Lung (tissue), 12 donors: ENCODE results near the gene SLBP. TPM values are rescaled to one million over a fixed set of nuclear protein-coding genes. Genes with fewer than 3 reads are reported as not detected.

Experiments used
- ATAC-seq: fragments of 200-7000 bp; cut with Tn5 transposase; one replicate; pipeline ENCODE4 v1.9.1; 2020; ENCODE audit warnings: moderate number of reproducible peaks; ENCODE audit not compliant: insufficient read depth, low FRiP score
- DNase-seq, 3 donors: peaks; one replicate each; pipeline ENCODE4 v3.0.0-alpha.2; 2013 to 2017
- H3K27ac ChIP-seq, 2 donors: one replicate each; pipeline ENCODE4 v1.5.1; 2013; ENCODE audit warnings: mild to moderate bottlenecking in 2 of 2, moderate library complexity in 2 of 2, control low read depth in 1 of 2, inconsistent platforms in 1 of 2, low read depth in 1 of 2, low read length in 1 of 2
- H3K27me3 ChIP-seq, 3 donors: one replicate each; pipeline ENCODE4 v1.5.1; 2013; ENCODE audit warnings: low read length in 2 of 3; ENCODE audit not compliant: control insufficient read depth in 3 of 3, insufficient read depth in 3 of 3
- H3K36me3 ChIP-seq, 4 donors: one replicate each; pipeline ENCODE4 v1.5.1; 2013; ENCODE audit warnings: low read length in 4 of 4, mild to moderate bottlenecking in 1 of 4, moderate library complexity in 1 of 4; ENCODE audit not compliant: control insufficient read depth in 4 of 4, insufficient read depth in 4 of 4
- H3K4me1 ChIP-seq, 5 donors: one replicate each; pipeline ENCODE4 v1.5.1; 2013; ENCODE audit warnings: low read length in 5 of 5, mild to moderate bottlenecking in 2 of 5, moderate library complexity in 1 of 5; ENCODE audit not compliant: control insufficient read depth in 5 of 5, insufficient read depth in 5 of 5
- H3K4me3 ChIP-seq: one replicate; pipeline ENCODE4 v1.5.1; 2013; ENCODE audit warnings: mild to moderate bottlenecking, control low read depth, moderate library complexity
- H3K9ac ChIP-seq, 2 donors: one replicate each; pipeline ENCODE4 v1.5.1; 2013; ENCODE audit warnings: low read length in 2 of 2, control low read depth in 1 of 2; ENCODE audit not compliant: insufficient read depth in 1 of 2
- H3K9me3 ChIP-seq, 4 donors: one replicate each; pipeline ENCODE4 v1.5.1; 2013; ENCODE audit warnings: low read length in 3 of 4, mild to moderate bottlenecking in 1 of 4, moderate library complexity in 1 of 4; ENCODE audit not compliant: control insufficient read depth in 4 of 4, insufficient read depth in 3 of 4
- WGBS, 2 donors: extraction: QIAGEN DNeasy Blood & Tissue Kit; methylation state at CpG; one replicate each; pipeline ENCODE4 v1.1.7; 2013; 5-methylcytosine and 5-hydroxymethylcytosine counted together
- polyA plus RNA-seq, 2 donors: library from polyadenylated mRNA; stranded (reverse); fragments of 200-250 nt; gene quantifications; one replicate each; pipeline ENCODE4 v1.2.1, GENCODE V29; 2013
- total RNA-seq, 2 donors: library from RNA; depleted of rRNA in 1 of 2; stranded (reverse); fragments of >200 nt in 1 of 2; gene quantifications; one replicate each; pipeline ENCODE4 v1.2.1, GENCODE V29; 2014 to 2021
- TF ChIP-seq, protein P1 (sequence below): IDR thresholded peaks from 2 replicates; pipeline ENCODE4 v1.5.1; 2012; ENCODE audit warnings: mild to moderate bottlenecking; ENCODE audit errors: control extremely low read depth, extremely low read depth
- donor health status: control.
- donor health status: control.
- donor health status: Bipolar disorder and iron deficiency.
- donor health status: healthy.
- donor health status: DM: yes; HTN: yes; CAD: no.

The SLBP gene
- total and polyA plus RNA-seq, 4 donors = 34.9 to 43.2 (median 34.9) TPM

- Histone ChIP-seq H3K27ac (peak overlapping the region; percentile 3 to 72), H3K4me3 (peak overlapping the region; percentile 44), H3K36me3 (no peaks in the 10 kb centered on the region), H3K27me3 (no peaks in the 10 kb centered on the region), H3K9ac (no peak overlapping the region), H3K4me1 (peaks cover 0 to 14% (median 4%) of the 10 kb centered on the region in 5 donors), H3K9me3 (no peaks in the 10 kb centered on the region)
- 26 to 46% methylated on average over 50 to 66 of the region's 66 CpGs for WGBS, 2 donors
- ATAC-seq = no peak
- no peak for DNase-seq
- TF ChIP-seq, protein P1, sequence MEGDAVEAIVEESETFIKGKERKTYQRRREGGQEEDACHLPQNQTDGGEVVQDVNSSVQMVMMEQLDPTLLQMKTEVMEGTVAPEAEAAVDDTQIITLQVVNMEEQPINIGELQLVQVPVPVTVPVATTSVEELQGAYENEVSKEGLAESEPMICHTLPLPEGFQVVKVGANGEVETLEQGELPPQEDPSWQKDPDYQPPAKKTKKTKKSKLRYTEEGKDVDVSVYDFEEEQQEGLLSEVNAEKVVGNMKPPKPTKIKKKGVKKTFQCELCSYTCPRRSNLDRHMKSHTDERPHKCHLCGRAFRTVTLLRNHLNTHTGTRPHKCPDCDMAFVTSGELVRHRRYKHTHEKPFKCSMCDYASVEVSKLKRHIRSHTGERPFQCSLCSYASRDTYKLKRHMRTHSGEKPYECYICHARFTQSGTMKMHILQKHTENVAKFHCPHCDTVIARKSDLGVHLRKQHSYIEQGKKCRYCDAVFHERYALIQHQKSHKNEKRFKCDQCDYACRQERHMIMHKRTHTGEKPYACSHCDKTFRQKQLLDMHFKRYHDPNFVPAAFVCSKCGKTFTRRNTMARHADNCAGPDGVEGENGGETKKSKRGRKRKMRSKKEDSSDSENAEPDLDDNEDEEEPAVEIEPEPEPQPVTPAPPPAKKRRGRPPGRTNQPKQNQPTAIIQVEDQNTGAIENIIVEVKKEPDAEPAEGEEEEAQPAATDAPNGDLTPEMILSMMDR = no peak
Measured at GRCh38 chr4:1684506-1685234, 27.4 kb downstream of the SLBP start.

GRCh38 chr4:1683736-1684505 is 28.2 kb downstream of the SLBP start, which contains the start of gene FAM53A:
Gene FAM53A (minus strand): TSS chr4:1684313. CDS start chr4:1668741, 15,572 bp downstream.
- Histone ChIP-seq H3K27ac (peak within 1 kb of the TSS; percentile 79 to 92), H3K4me1 (peaks cover 0 to 14% (median 4%) of the 10 kb centered on the region in 5 donors), H3K36me3 (no peaks in the 10 kb centered on the region), H3K9ac (peak within 1 kb of the TSS in 1 of 2 donors; percentile 46), H3K27me3 (no peaks in the 10 kb centered on the region), H3K4me3 (peak within 1 kb of the TSS; percentile 57), H3K9me3 (no peaks in the 10 kb centered on the region)
- DNase-seq (peak; percentile 86 to 93 (median 92)), ATAC-seq (peak; percentile 94)
- TF ChIP-seq, protein P1 = no peak
- 0 to 1% methylated on average over 67 to 118 of the region's 118 CpGs for WGBS, 2 donors

- no peak for ATAC-seq
- WGBS, 2 donors = 5 to 6% methylated on average over 13 of the region's 13 CpGs
- Histone ChIP-seq H3K27ac (peak overlapping the region; percentile 79 to 92), H3K4me3 (peak overlapping the region; percentile 57), H3K9me3 (no peaks in the 10 kb centered on the region), H3K27me3 (no peaks in the 10 kb centered on the region), H3K36me3 (no peaks in the 10 kb centered on the region), H3K4me1 (peaks cover 0 to 14% (median 4%) of the 10 kb centered on the region in 5 donors), H3K9ac (peak overlapping the region in 1 of 2 donors; percentile 46)
- TF ChIP-seq, protein P1 = no peak
- DNase-seq = peak; percentile 21 to 57 (median 44)
Measured at GRCh38 chr4:1683261-1683735, 28.8 kb downstream of the SLBP start.
